ENCODE measurements around the gene SMIM11.
"Not testable (repeated sequence)": the region's sequence is repeated elsewhere in the genome, so short reads cannot be mapped to it uniquely, and the experiment has no call there.

SMIM11 gene

DNA sequence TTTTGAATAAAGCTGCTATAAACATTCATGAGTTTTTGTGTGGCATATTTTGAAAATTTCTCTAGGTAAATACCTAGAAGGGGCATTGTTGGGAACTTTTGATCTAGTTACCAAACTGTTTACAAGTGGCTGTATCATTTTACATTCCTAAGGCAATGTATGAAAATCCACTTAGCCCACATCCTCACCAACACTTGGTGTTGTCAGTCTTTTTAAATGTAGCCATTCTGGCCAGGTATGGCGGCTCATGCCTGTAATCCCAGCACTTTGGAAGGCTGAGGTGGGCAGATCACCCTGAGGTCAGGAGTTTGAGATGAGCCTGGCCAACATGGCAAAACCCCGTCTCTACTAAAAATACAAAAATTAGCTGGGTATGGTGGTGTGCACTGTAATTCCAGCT lies 17.4 kb upstream of the SMIM11 start:
- DNase-seq, result no peak

DNA sequence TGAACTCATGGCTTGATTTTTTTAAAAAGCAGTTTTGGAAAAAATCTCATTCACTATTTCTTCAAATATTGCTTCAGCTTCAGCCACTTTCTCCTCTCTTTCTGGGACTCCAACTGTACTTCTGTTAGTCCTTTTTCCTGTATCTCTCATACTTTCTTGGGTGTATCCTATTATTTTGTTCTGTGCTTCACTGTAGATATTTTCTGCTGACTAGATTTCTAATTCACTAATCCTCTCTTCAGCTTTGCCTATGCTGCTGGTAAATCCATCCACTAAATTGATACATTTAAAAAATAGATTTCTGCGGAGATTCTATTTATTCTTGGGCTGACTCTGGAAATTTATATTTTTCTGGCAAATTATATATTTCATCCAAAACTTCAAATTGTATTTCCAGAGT lies 16.4 kb upstream of the SMIM11 start:
- DNase-seq, result no peak

DNA sequence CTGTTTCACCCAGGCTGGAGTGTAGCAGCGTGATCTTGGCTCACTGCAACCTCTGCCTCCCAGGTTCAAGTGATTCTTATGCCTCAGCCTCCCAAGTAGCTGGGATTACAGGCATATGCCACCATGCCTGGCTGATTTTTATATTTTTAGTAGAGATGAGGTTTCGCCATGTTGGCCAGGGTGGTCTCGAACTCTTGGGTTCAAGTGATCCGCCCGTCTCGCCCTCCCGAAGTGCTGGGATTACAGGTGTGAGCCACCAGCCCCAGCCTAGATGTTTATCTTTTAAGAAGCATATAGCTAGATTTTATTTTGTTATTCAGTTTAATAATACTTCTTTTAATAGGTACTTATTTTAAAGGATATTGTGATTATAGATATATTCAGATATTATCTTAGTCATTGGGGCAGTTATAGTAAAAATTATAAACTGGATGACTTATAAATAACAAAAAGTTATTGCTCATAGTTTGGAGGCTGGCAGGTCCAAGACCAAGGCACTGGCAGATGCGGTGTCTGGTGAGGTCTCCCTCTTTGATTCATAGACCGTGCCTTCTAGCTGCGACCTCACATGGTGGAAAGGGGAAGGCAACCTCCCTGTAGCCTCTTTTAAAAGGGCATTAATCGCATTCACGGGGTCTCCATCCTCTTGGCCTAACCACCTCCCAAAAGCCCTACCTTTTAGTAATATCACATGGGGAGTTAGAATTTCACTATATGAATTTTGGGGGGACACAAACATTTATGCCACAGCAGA lies 14.6 kb upstream of the SMIM11 start:
- no peak for DNase-seq

DNA sequence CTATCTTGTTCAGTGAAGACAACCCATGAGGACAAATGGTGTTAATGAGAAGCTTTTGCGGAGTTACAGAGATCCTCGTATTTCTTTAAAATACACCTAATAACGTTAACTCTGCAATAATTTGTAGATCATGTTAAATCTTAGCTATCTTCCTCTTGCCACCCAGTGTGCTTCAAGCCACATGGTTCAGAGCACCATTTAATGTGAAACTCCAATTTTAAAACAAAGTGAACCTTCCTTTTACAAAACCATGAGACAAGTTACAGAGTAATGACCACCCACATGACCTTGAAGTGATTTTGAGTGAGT lies 13.2 kb upstream of the SMIM11 start:
- no peak for DNase-seq

DNA sequence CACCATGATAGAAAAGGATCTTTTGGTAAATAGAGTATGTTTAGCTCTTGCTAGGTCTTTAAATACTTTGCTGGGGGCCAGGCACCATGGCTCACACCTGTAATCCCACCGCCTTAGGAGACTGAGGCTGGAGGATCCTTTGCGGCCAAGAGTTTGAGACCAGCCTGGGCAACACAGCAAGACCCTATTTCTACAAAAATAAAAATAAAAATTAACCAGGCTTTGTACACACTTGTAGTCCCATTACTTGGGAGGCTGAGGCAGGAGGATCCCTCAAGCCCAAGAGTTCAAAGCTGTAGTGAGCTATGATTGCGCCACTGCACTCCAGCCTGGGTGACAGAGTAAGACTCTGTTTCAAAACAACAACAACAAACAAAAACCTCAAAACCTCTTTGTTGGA lies 12.6 kb upstream of the SMIM11 start:
- no peak for DNase-seq

DNA sequence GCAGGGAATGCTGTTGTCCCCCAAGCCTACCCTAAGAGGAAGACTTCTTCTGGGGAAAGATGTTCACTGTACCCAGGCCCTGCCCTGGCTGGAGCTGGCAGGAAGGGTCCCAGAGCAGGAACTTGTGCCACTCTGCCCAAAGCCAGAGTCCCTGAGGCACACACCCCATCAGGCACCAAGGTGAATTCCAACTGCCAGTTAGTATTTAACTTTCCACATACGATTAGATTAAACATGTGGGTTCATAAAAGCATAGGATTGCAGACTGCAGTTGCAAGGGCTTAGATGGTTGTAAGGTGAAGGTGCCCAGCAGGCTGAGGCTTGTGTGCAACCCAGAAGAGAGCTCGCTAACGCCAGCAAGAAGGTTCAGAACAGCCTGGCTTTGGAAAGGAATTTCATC lies 11.6 kb upstream of the SMIM11 start, which contains the start of gene KCNE2:
Gene KCNE2, plus strand, starts transcription at position 274 of the 400 bp plus-strand sequence. CDS start 6,473 bp downstream, outside the sequence.
- no peak for DNase-seq

DNA sequence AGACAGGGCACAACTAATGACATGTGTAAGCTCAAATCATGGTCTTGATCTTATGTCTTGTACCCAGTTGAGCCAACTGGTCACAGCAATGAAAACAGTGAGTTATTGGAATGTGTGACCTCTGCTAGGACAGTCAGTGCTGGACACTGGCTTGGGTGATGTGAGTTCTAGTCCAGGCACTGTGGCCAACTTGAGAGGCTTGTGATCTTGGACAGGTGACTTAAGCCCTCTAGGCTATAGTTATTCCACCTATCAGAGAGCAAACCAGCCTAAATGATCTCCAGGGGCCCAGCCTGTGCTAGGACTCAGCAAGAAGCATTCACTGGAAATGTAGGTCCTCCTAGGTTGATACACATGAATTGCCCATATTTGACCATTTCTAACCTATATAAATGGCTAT lies 10.4 kb upstream of the SMIM11 start:
- no peak for DNase-seq

DNA sequence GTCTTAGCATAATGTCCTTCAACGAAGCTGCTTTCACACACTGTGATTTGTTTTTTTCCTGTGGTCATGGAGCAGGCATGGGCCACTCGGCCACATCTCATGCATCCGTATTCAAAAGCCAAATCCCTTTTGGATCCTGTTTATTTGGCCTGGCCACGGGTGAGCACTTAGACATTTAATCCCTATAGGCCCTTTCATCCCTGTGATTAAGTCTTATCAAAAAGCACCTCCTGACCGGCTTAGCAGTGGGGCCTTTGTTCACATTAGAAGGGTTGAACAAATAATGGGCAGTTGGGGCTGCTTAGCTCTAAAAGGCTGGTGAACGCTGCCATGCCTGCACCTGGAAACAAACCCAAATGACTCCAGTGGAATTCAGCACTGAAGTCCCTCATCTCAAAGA lies 9.5 kb upstream of the SMIM11 start:
- no peak for DNase-seq

DNA sequence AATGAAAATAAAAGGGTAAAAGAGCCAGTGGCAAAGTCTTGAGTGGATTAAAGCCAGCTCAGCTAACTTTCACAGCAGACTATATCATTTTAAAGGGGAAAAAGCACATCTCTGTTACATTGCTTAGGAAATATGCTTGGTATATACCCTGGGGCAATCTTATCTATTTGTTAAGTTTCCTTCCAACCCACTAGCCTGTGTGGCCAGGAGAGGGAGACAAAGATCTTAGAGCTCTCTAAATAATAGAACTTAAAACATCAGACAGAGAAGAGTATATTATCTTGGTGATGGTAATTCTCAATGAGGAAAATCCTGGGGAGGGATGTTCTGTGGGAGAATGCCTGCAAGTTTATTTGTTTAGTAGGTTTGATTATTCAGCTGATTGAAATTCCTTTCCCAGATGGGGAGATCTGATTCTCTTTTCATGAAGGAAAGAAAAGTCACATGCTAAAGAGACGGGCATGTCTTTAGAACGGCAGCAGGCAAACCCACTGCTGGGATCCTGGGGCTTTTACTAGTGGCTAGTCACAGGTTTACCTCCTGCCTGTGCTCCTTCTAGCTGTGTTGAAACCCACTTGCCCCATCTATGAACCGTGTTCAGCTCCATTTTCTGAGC lies 7.9 kb upstream of the SMIM11 start:
- DNase-seq, result peak; percentile 41

DNA sequence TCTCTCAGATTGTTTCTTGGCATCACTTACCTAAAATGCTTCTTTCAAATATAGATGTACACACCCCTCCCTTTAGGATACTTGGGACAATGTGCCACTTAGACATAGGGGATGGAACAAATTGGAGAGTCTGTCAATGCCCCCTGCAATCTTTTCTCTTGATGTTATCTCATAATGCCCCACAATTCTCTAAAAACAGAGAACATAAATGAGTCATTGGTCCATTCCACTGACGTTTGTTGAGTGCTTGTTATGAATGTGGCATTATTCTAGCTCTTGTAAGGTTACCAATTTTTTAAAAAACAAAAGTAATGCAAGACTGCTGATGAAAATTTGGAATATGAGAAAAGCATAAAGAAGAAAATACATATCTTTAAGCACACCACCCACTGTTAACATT lies 5.6 kb upstream of the SMIM11 start:
- DNase-seq, result no peak

DNA sequence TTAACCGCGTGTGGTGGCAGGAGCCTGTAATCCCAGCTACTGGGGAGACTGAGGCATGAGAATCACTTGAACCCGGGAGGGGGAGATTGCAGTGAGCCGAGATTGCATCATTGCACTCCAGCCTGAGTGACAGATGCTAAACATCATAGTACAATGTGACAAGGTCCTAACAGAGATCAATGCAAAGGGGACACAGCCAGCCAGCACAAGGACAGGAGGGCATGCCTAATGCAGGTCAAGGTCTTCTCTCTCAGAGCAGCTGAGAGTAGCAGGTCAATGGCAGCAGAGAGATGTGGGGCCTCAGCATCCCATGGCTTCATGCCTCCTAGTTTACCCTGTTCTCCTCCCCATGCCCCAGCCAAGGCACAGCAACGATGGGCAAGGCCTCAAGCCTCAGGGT lies 3.0 kb upstream of the SMIM11 start:
- DNase-seq, result no peak

DNA sequence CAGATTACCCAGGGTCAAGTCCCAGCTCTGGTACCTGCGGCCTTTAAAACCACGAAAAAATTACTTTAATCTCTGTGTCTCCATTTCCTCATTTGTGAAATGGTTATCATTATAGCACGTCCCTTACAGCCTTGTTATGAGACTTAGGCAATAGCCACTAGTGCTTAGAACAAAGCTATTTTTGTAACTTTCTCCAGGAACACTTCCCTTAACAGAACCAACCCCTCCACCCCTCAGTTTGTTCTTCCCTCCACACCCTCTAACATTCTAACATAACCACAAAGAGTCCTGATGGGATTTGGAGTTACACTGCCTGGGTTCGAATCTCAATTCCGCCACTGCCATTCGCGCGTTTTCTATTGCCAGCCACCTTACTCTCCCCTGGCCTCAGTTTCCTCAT lies 845 bp upstream of the SMIM11 start:
- not testable (repeated sequence) for DNase-seq

DNA sequence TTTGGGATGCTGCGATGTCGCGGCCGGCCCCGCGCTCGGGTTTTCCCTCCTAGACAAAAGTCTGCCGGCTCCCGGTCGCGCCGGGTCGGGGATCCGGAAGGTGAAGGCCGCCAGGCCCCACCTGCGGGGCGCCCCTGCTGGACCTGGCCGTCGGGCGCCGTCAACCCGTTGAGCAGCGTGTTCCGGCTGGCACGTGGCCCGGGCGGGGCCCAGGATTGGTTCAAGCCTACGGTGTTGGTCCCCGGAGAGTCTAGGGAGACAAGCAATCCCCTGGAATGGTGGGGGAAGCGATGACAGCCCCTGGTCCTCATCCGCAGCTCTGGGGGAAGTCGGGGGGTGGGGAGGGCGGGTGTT lies 289 bp downstream of the SMIM11 start:
- DNase-seq, result not testable (repeated sequence)

DNA sequence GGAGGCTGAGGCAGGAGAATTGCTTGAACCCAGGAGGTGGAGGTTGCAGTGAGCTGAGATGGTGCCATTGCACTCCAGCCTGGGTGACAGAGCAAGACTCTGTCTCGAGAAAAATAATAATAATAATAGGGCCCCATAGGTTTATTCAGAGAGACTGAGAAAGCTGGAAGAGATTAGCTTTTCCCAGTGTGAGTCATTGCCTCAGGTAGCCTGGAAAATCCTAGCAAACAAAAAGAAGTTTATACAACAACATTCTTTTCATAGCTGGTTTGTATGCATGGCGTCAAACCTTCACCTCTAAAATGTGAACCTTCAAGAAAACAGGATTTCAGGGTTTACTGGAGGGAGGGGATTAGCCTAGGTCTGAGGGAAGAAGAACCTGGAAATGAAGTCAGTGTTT lies 7.8 kb downstream of the SMIM11 start:
- not testable (repeated sequence) for DNase-seq

DNA sequence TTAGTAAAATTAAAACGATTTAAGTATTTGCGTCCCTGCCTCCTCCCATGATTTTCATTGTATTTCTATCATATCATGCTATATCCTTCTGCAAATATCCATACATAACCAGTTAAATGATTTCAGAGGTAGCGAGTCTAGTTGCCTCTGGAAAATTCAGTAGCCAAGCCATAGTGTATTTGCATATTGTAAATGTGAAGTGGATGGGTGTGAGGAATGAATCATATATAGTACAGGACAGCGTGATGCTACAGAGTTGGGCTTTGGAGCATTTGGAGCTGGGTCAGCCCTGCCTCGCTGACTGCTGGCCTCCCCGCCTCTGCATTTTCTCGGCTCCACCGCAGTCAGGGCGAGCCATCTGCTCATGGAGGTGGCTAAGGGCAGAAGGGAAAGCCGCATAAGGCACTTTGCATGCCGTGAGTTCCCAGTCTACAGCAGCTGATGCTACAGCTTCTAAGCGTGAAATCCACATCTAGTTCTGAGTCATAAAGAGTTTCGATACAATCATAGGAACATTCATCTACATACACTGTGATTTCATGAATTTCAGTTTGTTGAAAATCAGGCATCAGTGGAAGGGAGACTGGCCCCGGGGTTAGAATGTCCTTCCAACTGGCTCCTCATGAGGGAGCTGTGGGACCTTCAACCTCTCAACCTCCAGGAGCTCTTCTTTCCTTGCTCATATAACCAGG lies 8.6 kb downstream of the SMIM11 start:
- DNase-seq, result not testable (repeated sequence)

DNA sequence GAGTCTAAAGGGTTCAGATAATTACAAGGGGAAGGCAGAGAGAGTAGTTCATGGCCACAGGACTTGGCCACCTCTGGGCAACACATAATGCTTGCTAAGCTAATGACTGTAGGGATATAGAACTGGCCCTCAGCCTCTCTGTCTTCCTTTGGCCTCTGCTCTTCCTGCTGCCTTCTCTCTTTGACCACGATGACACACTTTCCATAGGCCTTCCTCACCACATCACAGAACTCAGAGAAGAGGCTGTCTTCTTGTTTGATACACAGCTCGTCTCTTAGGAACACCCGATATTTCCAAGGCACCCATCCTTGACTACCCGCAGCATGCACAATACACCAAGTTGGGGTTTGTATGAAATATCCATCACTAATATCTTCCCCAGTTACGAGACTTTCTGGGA lies 25.2 kb downstream of the SMIM11 start:
- DNase-seq, result not testable (repeated sequence)

DNA sequence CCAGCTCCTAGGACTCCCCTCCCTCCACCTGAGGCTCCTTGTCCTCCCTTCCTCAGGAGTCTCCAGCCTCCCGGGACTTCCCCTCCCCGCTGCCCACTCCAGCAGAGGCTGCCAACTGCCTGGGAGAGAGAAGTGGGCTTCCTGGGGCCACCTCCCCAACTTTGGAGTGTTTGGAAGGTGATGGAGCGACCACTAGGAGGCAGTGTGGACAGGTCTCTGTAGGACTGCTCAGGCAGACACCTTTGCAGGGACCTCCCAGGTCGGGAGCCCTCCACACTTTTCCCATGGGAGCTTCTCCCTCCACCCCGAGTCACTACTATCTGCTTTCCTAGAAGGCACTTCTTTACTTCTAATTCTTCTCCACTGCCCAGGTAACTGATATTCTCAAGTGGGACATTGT lies 29.4 kb downstream of the SMIM11 start:
- DNase-seq, result not testable (repeated sequence)

DNA sequence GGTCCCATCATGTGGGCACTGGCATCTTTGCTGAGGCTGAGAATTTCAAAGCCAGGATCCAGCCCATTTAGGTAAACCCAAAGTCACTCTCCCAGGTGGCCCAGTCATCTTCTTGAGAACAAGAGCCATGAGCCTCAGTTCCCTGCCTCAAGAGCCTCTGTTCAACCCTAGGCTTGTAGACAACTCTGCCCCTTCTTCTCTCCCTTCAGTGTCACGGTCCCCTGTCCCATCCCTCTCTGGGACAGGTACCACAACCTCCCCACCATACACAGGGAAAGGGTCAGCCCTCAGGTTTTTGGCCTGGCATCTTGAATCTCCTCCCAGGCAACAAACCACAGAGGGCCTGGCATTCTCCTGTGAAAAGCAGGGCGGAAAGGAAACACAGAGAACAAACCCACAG lies 30.4 kb downstream of the SMIM11 start:
- DNase-seq, result not testable (repeated sequence)

DNA sequence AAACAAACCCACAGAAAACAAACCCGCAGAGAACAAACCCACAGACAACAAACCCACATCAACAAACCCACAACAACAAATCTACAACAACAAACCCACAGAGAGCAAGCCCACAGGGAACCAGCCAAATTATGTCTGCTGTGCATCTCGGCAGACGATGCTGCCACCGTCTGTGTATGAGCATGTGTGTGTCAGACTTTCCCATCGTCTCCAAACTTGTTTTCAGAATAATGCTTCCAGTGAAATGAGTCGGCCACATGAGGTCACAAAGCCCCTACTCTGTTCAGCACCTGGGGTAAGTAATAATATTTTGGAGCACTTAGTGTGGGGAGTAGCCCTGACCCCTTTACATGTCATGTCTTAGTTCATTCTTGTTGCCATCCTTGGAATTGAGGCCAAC lies 30.8 kb downstream of the SMIM11 start:
- not testable (repeated sequence) for DNase-seq

DNA sequence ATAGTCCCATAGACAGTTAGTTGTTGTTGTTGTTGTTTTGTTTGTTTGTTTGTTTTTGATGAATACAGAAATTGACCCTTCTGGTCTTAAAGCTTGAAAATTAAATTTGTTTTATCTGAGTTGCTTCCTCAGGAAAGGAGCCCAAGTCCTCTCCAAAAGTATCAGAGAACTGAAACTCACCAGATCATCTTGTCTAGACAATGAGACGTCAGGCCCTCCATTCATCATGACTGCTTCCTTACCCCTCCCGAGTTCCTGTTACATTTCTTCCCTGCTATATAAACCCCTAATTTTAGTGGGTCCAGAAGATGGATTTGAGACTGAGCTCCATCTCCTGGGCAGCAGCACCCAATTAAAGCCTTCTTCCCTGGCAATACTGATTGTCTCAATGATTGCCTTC lies 31.4 kb downstream of the SMIM11 start:
- not testable (repeated sequence) for DNase-seq

DNA sequence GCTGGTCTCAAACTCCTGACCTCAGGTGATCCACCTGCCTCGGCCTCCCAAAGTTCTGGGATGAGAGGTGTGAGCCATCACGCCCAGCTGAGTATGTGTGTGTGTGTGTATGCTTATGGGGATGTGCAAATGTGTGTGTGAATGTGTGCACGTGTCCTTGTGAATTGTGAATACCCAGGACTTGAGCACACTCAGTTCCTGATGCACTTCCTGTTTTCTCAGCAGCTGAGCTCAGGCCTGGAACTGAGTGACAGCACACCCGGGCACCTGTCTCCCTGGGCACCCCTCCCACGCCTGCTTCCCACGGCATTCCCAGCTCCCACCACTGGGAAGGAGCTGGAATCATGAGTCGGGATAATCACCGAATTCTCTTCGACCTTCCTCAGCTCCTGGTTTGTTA lies 32.0 kb downstream of the SMIM11 start:
- not testable (repeated sequence) for DNase-seq

DNA sequence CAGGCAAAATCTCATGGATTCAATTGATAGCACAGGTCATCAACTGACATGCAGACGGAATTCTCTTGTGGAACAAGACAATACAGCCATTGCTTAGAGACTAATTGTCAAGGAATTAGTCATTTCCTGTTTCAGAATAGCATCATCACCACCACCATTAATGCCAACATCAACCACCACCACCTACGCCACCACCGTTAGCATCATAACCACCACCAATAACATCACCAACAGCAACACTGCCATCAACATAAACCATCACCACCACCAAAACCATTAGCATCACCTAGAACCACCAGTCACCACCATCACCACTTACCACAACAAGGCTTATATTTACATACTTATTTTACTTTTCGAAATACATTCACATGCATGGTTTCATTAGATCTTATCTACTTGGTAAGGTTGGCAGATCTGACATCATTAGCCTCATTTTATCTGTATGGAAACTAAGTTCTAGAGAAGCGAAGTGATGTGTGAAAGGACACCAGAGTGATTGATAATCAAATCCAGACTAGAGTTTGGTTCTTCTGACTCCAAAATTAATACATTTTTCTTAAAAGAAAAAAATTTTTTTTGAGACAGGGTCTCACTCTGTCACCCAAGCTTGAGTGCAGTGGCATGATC lies 42.3 kb downstream of the SMIM11 start:
- not testable (repeated sequence) for DNase-seq

DNA sequence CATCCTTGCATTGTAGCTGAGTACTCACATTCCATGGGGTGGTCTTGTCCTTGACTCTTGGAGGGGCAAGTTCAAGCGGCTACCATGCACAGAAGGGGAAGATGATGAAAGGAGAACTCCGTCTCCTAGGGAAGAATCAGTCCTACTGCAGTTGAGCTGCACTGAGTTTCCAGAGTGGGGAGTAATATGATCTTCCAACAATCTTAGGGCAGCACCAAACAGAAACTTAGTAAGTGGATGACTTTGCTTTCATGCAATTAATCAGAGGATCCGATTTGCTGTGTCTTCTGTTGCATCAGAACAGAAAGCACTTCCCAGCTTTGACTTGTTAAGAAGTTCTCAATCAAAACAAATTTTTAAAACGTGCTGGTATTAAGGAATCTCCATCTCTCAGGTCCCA lies 48.5 kb downstream of the SMIM11 start, which contains the start of gene SMIM34:
Gene SMIM34, minus strand, starts transcription at position 147 of the 400 bp plus-strand sequence. Its CDS starts 112 bp downstream, at position 35.
- DNase-seq, result not testable (repeated sequence)

DNA sequence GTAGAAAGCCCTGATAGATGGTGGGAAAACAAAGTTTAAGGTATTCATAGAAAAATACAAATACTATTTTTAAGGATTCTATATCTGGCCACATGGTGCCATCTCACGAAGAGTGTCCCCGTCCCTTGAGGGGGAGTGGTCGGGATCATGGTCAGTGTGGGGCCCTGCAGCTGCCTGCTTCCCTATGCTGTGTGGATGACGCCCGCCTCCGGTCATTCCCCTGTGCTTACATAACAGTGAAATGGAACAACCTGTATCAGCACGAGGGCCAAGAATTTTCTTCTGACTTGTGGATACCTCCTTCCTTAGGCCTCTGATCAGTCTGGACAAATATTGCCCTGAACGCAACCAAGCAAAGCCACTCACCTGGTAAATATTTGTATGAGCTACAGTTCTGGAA lies 52.0 kb downstream of the SMIM11 start:
- not testable (repeated sequence) for DNase-seq
